GM19043 (cell line): ENCODE data around the gene R3HDML.
"Not testable (repeated sequence)": the region's sequence is repeated elsewhere in the genome, so short reads cannot be mapped to it uniquely, and the experiment has no call there.

Source experiments
- ATAC-seq: cut with Tn5 transposase; IDR thresholded peaks from one replicate; pipeline ENCODE4 v1.9.1; 2021; ENCODE audit warnings: low read depth; ENCODE audit not compliant: unreplicated experiment

Gene R3HDML

DNA sequence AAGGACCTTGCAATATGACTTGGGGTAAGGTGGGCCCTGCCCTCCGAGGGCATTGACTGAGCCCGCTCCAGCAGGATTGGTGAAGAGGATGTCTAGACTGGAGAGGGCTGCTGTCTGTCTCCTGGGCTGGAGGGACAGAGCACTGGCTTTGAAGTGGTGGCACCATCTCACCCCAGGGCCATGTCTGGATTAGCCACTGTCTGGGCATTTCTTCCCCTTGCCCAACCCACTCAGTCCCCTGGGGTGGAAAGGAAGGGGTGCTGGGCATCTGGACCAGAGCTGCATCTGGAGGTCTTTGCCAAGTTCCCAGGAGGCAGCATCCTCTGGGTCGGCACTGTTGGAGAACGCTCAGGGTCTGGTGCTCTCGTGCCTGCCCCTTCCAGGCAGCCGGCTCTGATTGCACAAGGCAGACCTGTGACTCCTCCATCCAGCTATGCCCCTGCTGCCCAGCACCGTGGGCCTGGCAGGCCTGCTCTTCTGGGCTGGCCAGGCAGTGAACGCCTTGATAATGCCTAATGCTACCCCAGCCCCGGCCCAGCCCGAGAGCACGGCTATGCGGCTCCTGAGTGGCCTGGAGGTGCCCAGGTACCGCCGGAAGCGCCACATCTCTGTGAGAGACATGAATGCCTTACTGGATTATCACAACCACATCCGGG lies at the start of gene R3HDML:
Gene R3HDML (plus strand): TSS at position 319 of the 656 bp plus-strand sequence. CDS start 115 bp downstream, at position 434.
- ATAC-seq: no peak

- no peak for ATAC-seq
Measured at GRCh38 chr20:44287272-44288097, 49.4 kb upstream of the R3HDML start.

GRCh38 chr20:44288252-44288651 lies 48.6 kb upstream of the R3HDML start:
- no peak for ATAC-seq

- ATAC-seq: no peak
Measured at GRCh38 chr20:44291754-44292153, 45.1 kb upstream of the R3HDML start.

GRCh38 chr20:44296011-44296410 lies 40.8 kb upstream of the R3HDML start:
- no peak for ATAC-seq

DNA sequence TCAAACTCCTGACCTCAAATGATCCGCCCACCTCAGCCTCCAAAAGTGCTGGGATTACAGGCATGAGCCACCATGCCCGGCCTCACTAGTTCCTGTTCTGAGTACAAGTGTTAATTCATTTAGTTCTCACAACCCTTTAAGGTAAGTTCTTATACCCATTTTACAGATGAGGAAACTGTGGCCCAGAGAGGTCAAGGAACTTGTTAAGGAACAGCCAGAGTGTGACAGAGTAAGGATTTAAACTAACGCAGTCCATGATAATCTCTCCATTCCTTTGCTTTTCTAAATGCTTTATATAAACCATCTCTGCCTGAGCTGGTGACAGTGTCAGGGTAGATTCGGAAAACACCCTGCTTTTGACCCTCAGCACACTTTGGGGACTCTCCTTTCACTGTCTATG lies 39.1 kb upstream of the R3HDML start:
- ATAC-seq: no peak

DNA sequence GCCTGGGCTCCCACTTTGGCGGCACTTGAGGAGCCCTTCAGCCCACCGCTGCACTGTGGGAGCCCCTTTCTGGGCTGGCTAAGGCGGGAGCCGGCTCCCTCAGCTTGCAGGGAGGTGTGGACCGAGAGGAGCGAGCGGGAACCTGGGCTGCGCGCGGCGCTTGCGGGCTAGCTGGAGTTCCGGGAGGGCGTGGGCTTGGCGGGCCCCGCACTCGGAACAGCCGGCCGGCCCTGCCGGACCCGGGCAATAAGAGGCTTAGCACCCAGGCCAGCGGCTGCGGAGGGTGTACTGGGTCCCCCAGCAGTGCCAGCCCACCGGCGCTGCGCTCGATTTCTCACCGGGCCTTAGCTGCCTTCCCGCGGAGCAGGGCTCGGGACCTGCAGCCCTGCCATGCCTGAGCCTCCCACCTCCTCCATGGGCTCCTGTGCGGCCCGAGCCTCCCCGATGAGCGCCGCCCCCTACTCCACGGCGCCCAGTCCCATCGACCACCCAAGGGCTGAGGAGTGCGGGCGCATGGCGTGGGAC lies 37.8 kb upstream of the R3HDML start:
- ATAC-seq: not testable (repeated sequence)

- ATAC-seq: no peak
Measured at GRCh38 chr20:44301285-44301684, 35.6 kb upstream of the R3HDML start.

DNA sequence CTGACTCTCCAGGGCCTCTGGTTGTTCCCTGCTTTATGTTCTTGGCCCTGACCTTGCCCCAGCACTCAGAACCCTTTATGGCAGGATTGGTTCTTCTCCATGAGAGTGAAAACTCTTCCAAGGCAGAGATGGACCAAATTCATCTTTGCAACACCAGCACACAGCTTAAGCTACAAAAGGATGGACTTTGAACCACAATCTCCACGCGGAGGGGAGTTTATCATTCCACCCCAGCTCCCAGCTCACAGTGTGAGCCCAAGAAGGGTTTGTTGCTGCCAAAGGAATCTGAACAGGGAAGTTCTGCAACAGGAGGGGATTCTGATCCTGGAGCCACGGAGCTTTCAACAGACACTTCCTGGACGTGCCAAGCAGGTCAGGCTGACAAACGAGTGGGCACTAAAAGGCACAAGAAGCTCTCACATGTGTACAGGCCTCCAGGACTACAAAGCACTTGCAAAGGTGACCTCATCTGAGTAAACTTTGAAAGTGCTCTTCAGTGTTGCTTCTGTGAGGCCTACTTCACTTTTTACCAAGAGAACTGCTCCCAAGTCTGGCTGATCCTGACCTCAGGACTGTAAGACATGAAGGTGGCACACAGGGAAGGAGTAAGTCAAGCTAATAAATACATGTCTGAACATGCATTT lies 34.7 kb upstream of the R3HDML start:
- ATAC-seq: no peak

DNA sequence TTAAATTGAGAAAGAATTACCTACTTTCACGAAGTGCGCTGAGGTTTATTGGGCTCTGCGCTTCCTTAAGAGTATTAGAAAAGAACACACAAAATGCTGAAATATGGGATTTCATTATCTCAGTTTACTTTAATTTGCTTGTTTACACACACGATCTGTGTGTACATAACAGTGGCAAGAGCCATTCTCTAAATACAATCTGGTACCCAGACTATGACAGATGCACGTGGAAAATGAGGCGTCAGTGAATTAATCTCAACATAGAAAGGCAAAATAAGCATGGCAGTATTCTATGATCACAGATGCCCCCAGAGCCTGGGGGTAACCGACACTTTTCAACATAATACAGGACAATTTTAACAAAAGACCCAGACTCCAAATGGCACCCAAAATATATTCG lies 34.1 kb upstream of the R3HDML start:
- no peak for ATAC-seq

GRCh38 chr20:44304383-44304782 lies 32.5 kb upstream of the R3HDML start:
- no peak for ATAC-seq

GRCh38 chr20:44306927-44307326 lies 29.9 kb upstream of the R3HDML start:
- ATAC-seq: no peak

DNA sequence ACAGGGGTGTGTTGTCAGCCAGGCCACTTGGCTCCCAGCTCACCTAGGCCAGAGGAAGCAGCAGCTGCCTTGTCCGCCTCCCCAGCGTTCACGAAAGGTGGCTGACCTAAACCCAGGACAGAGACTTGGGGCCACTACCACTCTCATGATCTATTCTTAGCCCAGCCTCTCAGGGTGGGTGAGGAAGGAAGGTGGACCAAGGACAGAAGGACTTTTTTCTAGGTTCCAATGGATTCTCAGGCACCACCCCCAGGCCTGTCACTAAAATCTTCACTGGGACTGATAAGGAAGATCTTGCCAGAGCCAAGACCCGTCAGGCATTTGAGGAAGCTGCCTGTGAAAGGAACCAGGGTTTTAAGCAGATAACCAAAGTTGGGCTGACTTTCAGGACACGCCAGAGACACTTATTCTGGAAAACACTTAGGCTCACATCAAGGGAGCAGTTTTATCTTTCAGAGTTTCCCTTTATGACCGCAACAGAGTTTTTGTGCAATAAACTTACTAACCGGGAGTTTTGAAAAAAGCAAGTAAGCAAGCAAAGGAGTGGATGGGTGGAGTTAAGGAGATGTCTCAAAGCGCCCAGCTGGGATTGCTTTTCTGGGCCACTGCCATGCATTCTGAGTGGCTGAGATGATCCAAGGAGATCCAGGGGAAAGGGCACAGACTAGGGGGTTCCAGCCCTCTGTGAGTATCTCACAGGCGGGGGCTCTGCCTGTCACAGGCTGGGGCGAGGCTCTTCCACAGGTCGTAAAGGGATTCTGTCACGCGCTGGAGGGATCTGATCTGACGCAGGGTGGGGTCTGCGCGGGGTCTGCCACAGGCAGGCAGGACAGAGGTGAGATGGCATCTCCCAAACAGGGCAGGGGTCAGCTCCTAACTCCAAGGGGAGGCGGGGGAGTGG lies 26.8 kb upstream of the R3HDML start:
- ATAC-seq: no peak

DNA sequence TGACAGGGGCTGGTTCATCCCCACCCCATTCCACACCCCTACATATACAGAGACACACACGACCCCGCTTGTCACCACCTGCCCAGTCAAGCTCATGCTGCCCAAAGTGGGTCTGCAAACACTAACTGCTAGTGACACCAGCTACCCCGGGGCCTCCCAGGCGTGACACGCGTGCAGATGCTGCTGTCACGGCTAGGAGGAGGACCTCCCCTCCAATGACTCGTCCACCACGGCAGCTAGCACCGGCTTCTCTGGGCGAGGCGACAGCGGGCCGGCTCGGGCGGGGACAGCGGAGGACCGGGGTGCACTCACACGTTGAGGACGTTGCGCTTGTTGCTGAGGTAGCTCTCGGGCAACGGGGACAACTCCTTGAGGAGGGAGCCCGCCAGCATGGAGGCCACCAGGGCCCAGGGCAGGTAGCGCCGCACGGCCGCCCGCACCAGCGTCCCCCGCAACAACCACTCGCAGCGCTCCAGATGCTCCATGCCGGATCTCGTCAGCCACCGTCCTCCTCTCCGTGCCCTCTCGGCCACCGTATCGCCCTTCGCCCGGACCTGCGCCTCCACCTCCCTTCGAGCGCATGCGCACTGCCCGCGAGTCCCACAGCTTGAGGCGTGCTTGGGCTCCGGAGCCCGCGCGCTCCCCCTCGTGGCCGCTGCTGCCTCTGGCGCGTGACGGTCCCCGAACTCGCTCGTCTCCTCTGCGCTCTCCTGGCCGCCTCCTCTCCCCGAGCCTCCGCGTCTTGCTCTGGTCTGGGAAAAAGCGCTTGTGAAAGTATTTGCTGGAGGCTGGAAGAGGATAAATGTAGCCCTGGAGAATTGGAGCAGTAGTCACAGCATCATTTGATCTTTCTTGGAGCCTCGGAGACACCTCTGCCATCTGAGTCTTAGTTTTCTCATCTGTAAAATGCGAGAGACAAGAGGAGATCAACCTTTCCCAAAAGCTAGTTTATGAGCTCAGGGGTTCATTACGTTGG lies 25.9 kb upstream of the R3HDML start, which contains the start of gene FITM2:
Gene FITM2 (minus strand): TSS at position 539 of the 976 bp plus-strand sequence. CDS start 54 bp downstream, at position 485.
- ATAC-seq: peak; percentile 87

- ATAC-seq: no peak
Measured at GRCh38 chr20:44314870-44315269, 22.0 kb upstream of the R3HDML start.

DNA sequence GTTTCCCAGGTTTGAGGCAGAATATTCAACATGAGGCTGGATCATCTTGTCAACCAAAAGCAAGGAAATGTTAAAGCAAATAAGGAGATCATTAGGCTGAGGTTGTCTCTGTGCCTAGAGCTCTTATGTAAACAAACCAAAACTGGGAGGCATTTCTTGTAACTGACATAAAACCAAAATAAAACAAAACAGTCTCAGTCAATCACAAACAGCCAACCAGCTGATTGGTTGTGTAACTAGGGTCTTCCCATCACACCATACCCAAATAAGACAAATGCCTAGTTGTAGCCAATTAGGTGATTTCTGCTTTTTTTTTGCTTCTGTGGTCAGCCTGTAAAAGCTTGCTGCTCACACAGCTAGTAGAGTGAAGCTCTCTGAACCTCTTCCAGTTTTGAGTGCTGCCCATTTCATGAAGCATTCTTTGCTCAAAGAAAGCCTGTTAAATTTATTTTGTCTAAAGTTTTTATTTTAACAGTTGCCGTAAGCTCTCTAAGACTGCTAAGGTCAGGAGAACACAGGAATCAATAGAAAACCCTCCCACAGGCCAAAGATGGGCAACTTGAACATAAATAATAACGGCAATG lies 16.9 kb upstream of the R3HDML start:
- ATAC-seq: no peak

DNA sequence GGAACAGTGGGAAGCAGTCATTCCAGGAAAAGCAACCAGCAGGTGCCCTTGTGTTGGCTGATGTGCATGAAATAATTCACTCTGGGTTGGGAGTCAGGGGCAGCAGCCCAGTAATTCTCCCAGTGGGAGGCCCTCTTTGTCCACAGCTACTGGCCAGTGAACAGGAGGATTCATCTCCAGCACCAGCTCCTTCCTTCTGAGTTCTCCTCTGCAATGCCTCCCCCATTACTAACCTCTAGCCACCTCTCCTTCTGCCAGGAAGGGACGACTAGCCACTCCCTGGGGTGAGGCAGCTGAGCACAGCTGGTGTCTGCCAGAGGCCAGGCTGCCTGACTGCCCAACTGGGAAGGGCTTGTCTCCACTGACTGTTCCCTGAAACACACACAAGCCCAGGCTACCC lies 12.5 kb upstream of the R3HDML start:
- ATAC-seq: no peak

GRCh38 chr20:44326391-44327159 lies 10.3 kb upstream of the R3HDML start:
- no peak for ATAC-seq
